ENCODE data around the gene PGBD5. TPM values are rescaled to one million over a fixed set of nuclear protein-coding genes. Genes with fewer than 3 reads are reported as not detected.

Gene PGBD5
- total RNA-seq, 4 donors from 2014 or later = 1.0 to 4.5 (median 1.9) TPM

DNA sequence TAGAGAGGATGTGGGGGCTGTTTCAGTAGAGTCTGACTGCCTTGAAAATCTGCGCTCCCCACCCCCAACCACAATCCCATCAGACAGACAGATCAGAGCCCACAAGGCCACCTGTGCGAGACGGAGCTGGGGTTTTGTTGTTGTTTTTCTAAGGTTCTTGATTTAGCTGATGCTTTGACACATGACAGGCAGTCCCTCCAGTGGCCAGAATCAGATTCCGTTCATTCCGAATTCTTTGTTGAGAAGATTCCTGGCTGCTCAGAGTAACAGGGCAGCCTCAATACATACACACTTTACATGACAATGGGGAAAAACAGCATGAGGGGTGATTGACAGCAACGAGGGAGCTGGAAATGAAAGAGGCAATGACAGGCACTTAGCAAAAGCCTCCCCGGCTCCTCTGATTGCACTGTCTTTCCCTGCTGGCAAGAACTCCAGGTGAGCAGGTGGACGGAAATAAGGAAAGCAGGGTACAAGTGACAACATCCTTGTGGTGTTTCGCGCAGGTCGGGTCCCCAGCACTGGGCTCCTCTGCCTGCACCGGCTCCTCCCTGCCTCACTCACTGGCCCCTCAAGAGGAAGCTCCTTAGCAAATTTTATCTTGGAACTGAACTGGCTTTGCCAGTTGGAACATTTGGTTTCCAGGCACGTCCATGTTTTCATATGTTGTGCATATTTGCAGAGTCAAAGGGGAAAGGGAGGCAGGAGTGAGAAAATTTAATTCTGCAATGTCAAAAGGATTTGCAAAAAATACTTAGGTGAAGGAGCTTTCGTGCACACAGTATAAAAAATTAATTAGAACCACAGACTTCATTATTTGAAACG, 148.7 kb downstream of the PGBD5 start:
- H3K9me3 ChIP-seq = no peaks in the 10 kb centered on the region
- no peak overlapping the region for H3K4me3 ChIP-seq
- H3K4me1 ChIP-seq = peaks cover 0 to 4% of the 10 kb centered on the region in 2 donors
- H3K27ac ChIP-seq = no peak overlapping the region
- in situ Hi-C loops (cut with MboI; ENCODE audit: low sequenced_read_pairs in 4 of 4) = no loop called here
- DNase-seq = peak in 1 of 2 donors; percentile 4
- peaks cover 0 to 52% of the 10 kb centered on the region in 2 donors for H3K36me3 ChIP-seq
- H3K27me3 ChIP-seq = no peaks in the 10 kb centered on the region
- intact Hi-C loops (cut with DNase I; ENCODE audit: low total_unique reads) = no loop called here
- TF ChIP-seq POLR2A (IDR thresholded peaks at IDR 0.05) = no peak
- no peak for ATAC-seq

DNA sequence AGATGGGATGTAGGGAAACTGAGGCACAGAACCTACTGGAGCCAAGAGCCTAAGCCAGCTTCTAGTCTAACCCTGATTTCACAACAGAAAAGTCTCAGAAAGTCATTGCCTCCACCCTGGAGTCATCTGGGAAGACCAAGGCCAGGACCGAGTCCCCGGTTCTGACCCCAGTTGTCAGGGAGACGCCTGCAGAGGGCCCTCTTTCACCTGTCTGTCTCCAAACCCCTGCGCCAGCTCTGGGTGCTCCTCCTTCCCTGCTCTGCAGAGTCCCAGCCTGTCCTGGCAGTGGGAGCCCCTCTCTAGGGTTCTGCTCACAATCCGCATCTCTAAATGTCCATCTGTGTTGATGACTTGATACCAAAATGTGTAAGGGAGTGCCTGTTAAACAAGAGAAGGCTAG, 149.7 kb downstream of the PGBD5 start:
- H3K4me1 ChIP-seq = peaks cover 0 to 4% of the 10 kb centered on the region in 2 donors
- H3K27ac ChIP-seq = no peak overlapping the region
- ATAC-seq (no peak), DNase-seq (no peak)
- in situ Hi-C loops (cut with MboI; ENCODE audit: low sequenced_read_pairs in 4 of 4) = no loop called here
- intact Hi-C loops (cut with DNase I; ENCODE audit: low total_unique reads) = no loop called here
- H3K36me3 ChIP-seq = peaks cover 0 to 52% of the 10 kb centered on the region in 2 donors
- no peaks in the 10 kb centered on the region for H3K27me3 ChIP-seq
- H3K4me3 ChIP-seq = no peak overlapping the region
- TF ChIP-seq, protein P1, sequence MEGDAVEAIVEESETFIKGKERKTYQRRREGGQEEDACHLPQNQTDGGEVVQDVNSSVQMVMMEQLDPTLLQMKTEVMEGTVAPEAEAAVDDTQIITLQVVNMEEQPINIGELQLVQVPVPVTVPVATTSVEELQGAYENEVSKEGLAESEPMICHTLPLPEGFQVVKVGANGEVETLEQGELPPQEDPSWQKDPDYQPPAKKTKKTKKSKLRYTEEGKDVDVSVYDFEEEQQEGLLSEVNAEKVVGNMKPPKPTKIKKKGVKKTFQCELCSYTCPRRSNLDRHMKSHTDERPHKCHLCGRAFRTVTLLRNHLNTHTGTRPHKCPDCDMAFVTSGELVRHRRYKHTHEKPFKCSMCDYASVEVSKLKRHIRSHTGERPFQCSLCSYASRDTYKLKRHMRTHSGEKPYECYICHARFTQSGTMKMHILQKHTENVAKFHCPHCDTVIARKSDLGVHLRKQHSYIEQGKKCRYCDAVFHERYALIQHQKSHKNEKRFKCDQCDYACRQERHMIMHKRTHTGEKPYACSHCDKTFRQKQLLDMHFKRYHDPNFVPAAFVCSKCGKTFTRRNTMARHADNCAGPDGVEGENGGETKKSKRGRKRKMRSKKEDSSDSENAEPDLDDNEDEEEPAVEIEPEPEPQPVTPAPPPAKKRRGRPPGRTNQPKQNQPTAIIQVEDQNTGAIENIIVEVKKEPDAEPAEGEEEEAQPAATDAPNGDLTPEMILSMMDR (IDR thresholded peaks at IDR 0.05 in 4 of 5, conservative IDR thresholded peaks at IDR 0.05 in 1 of 5) = no peak
- TF ChIP-seq POLR2A (IDR thresholded peaks at IDR 0.05) = no peak
- H3K9me3 ChIP-seq = no peaks in the 10 kb centered on the region

DNA sequence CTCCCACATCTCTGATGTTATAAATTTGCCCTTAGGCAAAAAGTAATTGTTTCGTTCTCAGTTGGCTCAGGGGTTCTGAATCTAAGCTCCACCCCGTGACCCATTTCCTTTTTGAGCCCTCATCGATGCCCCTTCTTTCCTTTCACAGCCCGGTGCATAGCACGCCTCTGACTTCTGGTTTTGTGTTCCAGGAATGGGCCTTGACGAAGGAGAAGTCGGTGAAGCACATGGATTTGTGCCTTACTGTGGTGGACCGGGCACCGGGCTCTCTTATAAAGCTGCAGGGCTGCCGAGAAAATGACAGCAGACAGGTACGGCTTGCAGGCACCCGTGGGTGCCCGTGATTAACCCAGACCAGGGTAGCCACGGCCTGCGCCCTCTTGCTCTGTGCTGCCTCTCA, 151.9 kb downstream of the PGBD5 start:
- TF ChIP-seq, protein P1 (IDR thresholded peaks at IDR 0.05 in 4 of 5, conservative IDR thresholded peaks at IDR 0.05 in 1 of 5) = no peak
- TF ChIP-seq POLR2A (IDR thresholded peaks at IDR 0.05) = no peak
- ATAC-seq = no peak
- no peak overlapping the region for H3K27ac ChIP-seq
- H3K36me3 ChIP-seq = peaks cover 0 to 37% of the 10 kb centered on the region in 2 donors
- no peaks in the 10 kb centered on the region for H3K9me3 ChIP-seq
- in situ Hi-C loops (cut with MboI; ENCODE audit: low sequenced_read_pairs in 4 of 4) (no loop called here), intact Hi-C loops (cut with DNase I; ENCODE audit: low total_unique reads) (no loop called here)
- H3K4me1 ChIP-seq = peaks cover 0 to 7% of the 10 kb centered on the region in 2 donors
- H3K4me3 ChIP-seq = no peak overlapping the region
- no peak for DNase-seq
- no peaks in the 10 kb centered on the region for H3K27me3 ChIP-seq

DNA sequence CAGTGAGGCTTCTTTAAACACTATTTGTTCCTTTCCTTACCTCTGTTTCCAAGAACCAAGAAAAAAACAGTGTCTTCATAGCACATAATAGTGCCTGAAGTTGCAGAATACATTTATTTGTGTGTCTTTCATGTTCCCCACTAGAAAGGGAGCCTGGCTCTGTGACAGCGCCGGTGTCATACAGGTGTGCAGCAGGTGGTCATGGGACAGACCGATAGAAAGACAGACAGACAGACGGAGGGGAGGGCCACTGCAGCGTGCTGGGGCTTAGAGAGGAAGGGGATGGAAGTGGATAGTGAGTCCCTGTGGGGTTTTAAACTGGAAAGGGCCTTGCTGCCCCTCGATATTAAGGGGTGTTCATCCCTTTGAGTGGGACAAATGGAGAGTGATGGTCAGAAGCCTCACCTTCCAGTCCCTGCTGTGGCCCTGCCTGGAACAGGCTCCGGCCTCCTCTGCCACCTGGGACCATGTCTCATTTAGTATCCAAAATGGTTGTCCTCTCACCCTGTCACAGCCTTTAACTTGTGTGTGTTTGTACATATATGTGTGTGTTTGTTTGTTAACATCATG, 152.9 kb downstream of the PGBD5 start:
- TF ChIP-seq, protein P1 (IDR thresholded peaks at IDR 0.05 in 4 of 5, conservative IDR thresholded peaks at IDR 0.05 in 1 of 5) = no peak
- TF ChIP-seq POLR2A (IDR thresholded peaks at IDR 0.05) = no peak
- no peak overlapping the region for H3K4me3 ChIP-seq
- peaks cover 0 to 7% of the 10 kb centered on the region in 2 donors for H3K4me1 ChIP-seq
- H3K27ac ChIP-seq = no peak overlapping the region
- ATAC-seq (no peak), DNase-seq (peak in 1 of 2 donors; percentile 4)
- H3K27me3 ChIP-seq = no peaks in the 10 kb centered on the region
- in situ Hi-C loops (cut with MboI; ENCODE audit: low sequenced_read_pairs in 4 of 4) (no loop called here), intact Hi-C loops (cut with DNase I; ENCODE audit: low total_unique reads) (no loop called here)
- peaks cover 0 to 35% of the 10 kb centered on the region in 2 donors for H3K36me3 ChIP-seq
- H3K9me3 ChIP-seq = no peaks in the 10 kb centered on the region

DNA sequence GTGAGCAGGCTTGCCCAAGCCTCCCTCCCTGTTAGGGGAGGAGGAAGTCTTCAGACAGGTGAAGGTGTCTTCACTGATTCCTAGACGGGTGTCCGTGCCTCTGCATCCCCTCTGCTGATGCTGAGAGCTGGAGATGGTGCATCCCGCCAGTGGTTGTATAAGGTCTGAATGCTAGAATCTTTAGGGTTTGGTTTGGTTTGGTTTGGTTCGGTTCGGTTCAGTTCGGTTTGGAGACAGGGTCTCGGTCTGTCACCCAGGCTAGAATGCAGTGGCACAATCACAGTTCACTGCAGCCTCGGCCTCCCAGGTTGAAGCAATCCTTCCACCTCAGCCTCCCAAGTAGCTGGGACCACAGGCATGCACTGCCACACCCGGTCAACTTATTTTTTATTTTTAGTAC, 153.6 kb downstream of the PGBD5 start:
- peaks cover 0 to 34% of the 10 kb centered on the region in 2 donors for H3K36me3 ChIP-seq
- in situ Hi-C loops (cut with MboI; ENCODE audit: low sequenced_read_pairs in 4 of 4) = no loop called here
- H3K9me3 ChIP-seq = no peaks in the 10 kb centered on the region
- DNase-seq (no peak), ATAC-seq (no peak)
- peaks cover 0 to 7% of the 10 kb centered on the region in 2 donors for H3K4me1 ChIP-seq
- H3K27me3 ChIP-seq = no peaks in the 10 kb centered on the region
- TF ChIP-seq, protein P1 (IDR thresholded peaks at IDR 0.05 in 4 of 5, conservative IDR thresholded peaks at IDR 0.05 in 1 of 5) = no peak
- intact Hi-C loops (cut with DNase I; ENCODE audit: low total_unique reads) = no loop called here
- no peak overlapping the region for H3K27ac ChIP-seq
- H3K4me3 ChIP-seq = no peak overlapping the region
